Measurements from ENCODE around the gene CA5A.
"Not testable (repeated sequence)": the region's sequence is repeated elsewhere in the genome, so short reads cannot be mapped to it uniquely, and the experiment has no call there.

GRCh38 chr16:87979911-87980630 is 43.7 kb upstream of the CA5A start:
- not testable (repeated sequence) for TF ChIP-seq POLR2A, POLR2AphosphoS5 (IDR thresholded peaks at IDR 0.05)
- TF ChIP-seq, protein P1, sequence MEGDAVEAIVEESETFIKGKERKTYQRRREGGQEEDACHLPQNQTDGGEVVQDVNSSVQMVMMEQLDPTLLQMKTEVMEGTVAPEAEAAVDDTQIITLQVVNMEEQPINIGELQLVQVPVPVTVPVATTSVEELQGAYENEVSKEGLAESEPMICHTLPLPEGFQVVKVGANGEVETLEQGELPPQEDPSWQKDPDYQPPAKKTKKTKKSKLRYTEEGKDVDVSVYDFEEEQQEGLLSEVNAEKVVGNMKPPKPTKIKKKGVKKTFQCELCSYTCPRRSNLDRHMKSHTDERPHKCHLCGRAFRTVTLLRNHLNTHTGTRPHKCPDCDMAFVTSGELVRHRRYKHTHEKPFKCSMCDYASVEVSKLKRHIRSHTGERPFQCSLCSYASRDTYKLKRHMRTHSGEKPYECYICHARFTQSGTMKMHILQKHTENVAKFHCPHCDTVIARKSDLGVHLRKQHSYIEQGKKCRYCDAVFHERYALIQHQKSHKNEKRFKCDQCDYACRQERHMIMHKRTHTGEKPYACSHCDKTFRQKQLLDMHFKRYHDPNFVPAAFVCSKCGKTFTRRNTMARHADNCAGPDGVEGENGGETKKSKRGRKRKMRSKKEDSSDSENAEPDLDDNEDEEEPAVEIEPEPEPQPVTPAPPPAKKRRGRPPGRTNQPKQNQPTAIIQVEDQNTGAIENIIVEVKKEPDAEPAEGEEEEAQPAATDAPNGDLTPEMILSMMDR (IDR thresholded peaks at IDR 0.05) = not testable (repeated sequence)

Measured in gastroesophageal sphincter (tissue), 3 donors.